ENCODE measurements around the gene PID1. TPM values are rescaled to one million over a fixed set of nuclear protein-coding genes. Genes with fewer than 3 reads are reported as not detected.

The PID1 gene
- polyA plus RNA-seq, 1 of the 3 experiments (the other 2 are of a cell fraction): 0.16 TPM

DNA sequence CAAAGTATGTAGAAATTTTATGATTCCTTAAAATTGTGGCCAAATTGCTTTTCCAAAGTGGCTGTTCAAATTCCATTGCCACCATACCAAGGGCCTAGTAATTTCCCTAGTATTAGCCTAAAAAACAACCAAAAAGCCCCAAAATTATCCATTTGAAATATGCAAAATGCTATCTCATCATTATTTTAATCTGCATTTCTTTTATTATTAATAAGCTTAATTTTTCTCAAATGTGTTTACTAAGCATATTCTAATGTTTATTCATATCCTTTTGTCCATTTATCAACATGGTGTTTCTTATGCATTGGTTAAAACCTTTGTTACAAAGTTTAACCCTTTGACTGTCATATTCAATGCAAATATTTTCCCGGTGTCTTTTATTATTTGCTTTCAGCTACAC lies 48.0 kb downstream of the PID1 start:
- no peak overlapping the region for H3K9ac ChIP-seq
- H4K20me1 ChIP-seq (ENCODE audit: insufficient read depth): no peaks in the 10 kb centered on the region
- H3K79me2 ChIP-seq (ENCODE audit: insufficient read depth): no peaks in the 10 kb centered on the region
- CTCF ChIA-PET: no interaction called here
- TF ChIP-seq, protein P1, sequence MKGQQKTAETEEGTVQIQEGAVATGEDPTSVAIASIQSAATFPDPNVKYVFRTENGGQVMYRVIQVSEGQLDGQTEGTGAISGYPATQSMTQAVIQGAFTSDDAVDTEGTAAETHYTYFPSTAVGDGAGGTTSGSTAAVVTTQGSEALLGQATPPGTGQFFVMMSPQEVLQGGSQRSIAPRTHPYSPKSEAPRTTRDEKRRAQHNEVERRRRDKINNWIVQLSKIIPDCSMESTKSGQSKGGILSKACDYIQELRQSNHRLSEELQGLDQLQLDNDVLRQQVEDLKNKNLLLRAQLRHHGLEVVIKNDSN (IDR thresholded peaks at IDR 0.05; ENCODE audit: borderline replicate concordance, low read depth): no peak
- TF ChIP-seq, protein P2, sequence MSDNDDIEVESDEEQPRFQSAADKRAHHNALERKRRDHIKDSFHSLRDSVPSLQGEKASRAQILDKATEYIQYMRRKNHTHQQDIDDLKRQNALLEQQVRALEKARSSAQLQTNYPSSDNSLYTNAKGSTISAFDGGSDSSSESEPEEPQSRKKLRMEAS (IDR thresholded peaks at IDR 0.05; ENCODE audit: low read depth): no peak
- no peak for TF ChIP-seq JUND (IDR thresholded peaks at IDR 0.05)
- no peak for TF ChIP-seq ELF1 (IDR thresholded peaks at IDR 0.05)
- TF ChIP-seq CHD2 (IDR thresholded peaks at IDR 0.05; ENCODE audit: low read length, partially characterized antibody): no peak
- no peak for TF ChIP-seq YY1 (IDR thresholded peaks at IDR 0.05; ENCODE audit: low read depth)
- no peak for TF ChIP-seq TAF1 (IDR thresholded peaks at IDR 0.05; ENCODE audit: borderline replicate concordance, low read depth, low read length)
- TF ChIP-seq EZH2phosphoT487 (IDR thresholded peaks at IDR 0.05; ENCODE audit: borderline replicate concordance, low read depth): no peak
- TF ChIP-seq, protein P3, sequence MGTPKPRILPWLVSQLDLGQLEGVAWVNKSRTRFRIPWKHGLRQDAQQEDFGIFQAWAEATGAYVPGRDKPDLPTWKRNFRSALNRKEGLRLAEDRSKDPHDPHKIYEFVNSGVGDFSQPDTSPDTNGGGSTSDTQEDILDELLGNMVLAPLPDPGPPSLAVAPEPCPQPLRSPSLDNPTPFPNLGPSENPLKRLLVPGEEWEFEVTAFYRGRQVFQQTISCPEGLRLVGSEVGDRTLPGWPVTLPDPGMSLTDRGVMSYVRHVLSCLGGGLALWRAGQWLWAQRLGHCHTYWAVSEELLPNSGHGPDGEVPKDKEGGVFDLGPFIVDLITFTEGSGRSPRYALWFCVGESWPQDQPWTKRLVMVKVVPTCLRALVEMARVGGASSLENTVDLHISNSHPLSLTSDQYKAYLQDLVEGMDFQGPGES (IDR thresholded peaks at IDR 0.05; ENCODE audit: low read depth, low read length): no peak
- TF ChIP-seq NFIC (IDR thresholded peaks at IDR 0.05; ENCODE audit: borderline replicate concordance): no peak
- TF ChIP-seq SIN3A (IDR thresholded peaks at IDR 0.05; ENCODE audit: borderline replicate concordance, low read depth, low read length): no peak
- TF ChIP-seq POLR2AphosphoS5 (IDR thresholded peaks at IDR 0.05; ENCODE audit: low read depth, low read length): no peak
- TF ChIP-seq, protein P4, sequence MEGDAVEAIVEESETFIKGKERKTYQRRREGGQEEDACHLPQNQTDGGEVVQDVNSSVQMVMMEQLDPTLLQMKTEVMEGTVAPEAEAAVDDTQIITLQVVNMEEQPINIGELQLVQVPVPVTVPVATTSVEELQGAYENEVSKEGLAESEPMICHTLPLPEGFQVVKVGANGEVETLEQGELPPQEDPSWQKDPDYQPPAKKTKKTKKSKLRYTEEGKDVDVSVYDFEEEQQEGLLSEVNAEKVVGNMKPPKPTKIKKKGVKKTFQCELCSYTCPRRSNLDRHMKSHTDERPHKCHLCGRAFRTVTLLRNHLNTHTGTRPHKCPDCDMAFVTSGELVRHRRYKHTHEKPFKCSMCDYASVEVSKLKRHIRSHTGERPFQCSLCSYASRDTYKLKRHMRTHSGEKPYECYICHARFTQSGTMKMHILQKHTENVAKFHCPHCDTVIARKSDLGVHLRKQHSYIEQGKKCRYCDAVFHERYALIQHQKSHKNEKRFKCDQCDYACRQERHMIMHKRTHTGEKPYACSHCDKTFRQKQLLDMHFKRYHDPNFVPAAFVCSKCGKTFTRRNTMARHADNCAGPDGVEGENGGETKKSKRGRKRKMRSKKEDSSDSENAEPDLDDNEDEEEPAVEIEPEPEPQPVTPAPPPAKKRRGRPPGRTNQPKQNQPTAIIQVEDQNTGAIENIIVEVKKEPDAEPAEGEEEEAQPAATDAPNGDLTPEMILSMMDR (IDR thresholded peaks at IDR 0.05): no peak
- TF ChIP-seq RCOR1 (IDR thresholded peaks at IDR 0.05; ENCODE audit: low read length): no peak
- TF ChIP-seq FOXJ3 (CRISPR knock-in tag; IDR thresholded peaks at IDR 0.05): no peak
- TF ChIP-seq, protein P5, sequence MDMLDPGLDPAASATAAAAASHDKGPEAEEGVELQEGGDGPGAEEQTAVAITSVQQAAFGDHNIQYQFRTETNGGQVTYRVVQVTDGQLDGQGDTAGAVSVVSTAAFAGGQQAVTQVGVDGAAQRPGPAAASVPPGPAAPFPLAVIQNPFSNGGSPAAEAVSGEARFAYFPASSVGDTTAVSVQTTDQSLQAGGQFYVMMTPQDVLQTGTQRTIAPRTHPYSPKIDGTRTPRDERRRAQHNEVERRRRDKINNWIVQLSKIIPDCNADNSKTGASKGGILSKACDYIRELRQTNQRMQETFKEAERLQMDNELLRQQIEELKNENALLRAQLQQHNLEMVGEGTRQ (IDR thresholded peaks at IDR 0.05; ENCODE audit: borderline replicate concordance, low read depth, low read length): no peak
- TF ChIP-seq GABPA (IDR thresholded peaks at IDR 0.05; ENCODE audit: low read depth): no peak
- no peaks in the 10 kb centered on the region for H3K9me2 ChIP-seq
- no peaks in the 10 kb centered on the region for H3F3A ChIP-seq (replicated peaks; ENCODE audit: insufficient read depth)
- H3K27me3 ChIP-seq (ENCODE audit: insufficient read depth): no peaks in the 10 kb centered on the region
- POLR2A ChIA-PET: no interaction called here
- H3K27ac ChIP-seq (ENCODE audit: low read depth in 2 of 2, low read length in 1 of 2): no peak overlapping the region
- H3K4me2 ChIP-seq: no peak overlapping the region
- no peaks in the 10 kb centered on the region for H3K9me3 ChIP-seq
- 65% methylated on average over 1 of the region's 1 CpG for WGBS (ENCODE audit: low lambda C conversion rate)
- no peak overlapping the region for H2AFZ ChIP-seq (ENCODE audit: low read depth)
- no peak overlapping the region for H3K4me3 ChIP-seq (ENCODE audit: low read depth in 2 of 2, low read length in 1 of 2)
- DNase-seq: no peak
- no peaks in the 10 kb centered on the region for H3K36me3 ChIP-seq (replicated peaks in 1 of 2; ENCODE audit: control insufficient read depth in 1 of 2, insufficient read depth in 2 of 2, low read length in 1 of 2)
- H3K4me1 ChIP-seq (ENCODE audit: control insufficient read depth in 1 of 2, insufficient read depth in 2 of 2, low read depth in 1 of 2, low read length in 1 of 2): no peaks in the 10 kb centered on the region
